Hematopoietic multipotent progenitor cell (in vitro differentiated cells): ENCODE data around the gene CARM1. TPM values are rescaled to one million over a fixed set of nuclear protein-coding genes. Genes with fewer than 3 reads are reported as not detected.
"Not testable (repeated sequence)": the region's sequence is repeated elsewhere in the genome, so short reads cannot be mapped to it uniquely, and the experiment has no call there.

Experiments
- DNase-seq, 3 donors: peaks; one replicate each; pipeline ENCODE4 v3.0.0-alpha.2; 2011 to 2015; ENCODE audit warnings: low read depth in 2 of 3, low spot score in 2 of 3
- total RNA-seq: library from RNA; depleted of rRNA; stranded (reverse); fragments of >200 nt; gene quantifications from one replicate; pipeline ENCODE4 v1.2.3, GENCODE V29; 2012

Gene CARM1
- total RNA-seq, 1 donor: 39.3 TPM

- peak in 1 of 3 donors; percentile 32 for DNase-seq
Measured at GRCh38 chr19:10871711-10872545, 575 bp downstream of the CARM1 start.

- no peak for DNase-seq
Measured at GRCh38 chr19:10872546-10873107, 1.3 kb downstream of the CARM1 start.

GRCh38 chr19:10874024-10874423, 2.7 kb downstream of the CARM1 start:
- no peak for DNase-seq

- no peak for DNase-seq
Measured at GRCh38 chr19:10876459-10877240, 5.3 kb downstream of the CARM1 start.

- DNase-seq: not testable (repeated sequence)
Measured at GRCh38 chr19:10877608-10878007, 6.3 kb downstream of the CARM1 start.

GRCh38 chr19:10878253-10878652, 6.9 kb downstream of the CARM1 start:
- DNase-seq: no peak

- no peak for DNase-seq
Measured at GRCh38 chr19:10881403-10882107, 10.2 kb downstream of the CARM1 start.

- DNase-seq: no peak
Measured at GRCh38 chr19:10882108-10882457, 10.7 kb downstream of the CARM1 start.

GRCh38 chr19:10884274-10884673, 12.9 kb downstream of the CARM1 start:
- peak in 2 of 3 donors; percentile 23 to 49 for DNase-seq

- DNase-seq: no peak
Measured at GRCh38 chr19:10885201-10886169, 14.1 kb downstream of the CARM1 start.

GRCh38 chr19:10887616-10888367, 16.4 kb downstream of the CARM1 start:
- DNase-seq: no peak

GRCh38 chr19:10888421-10888866, 17.1 kb downstream of the CARM1 start:
- DNase-seq: no peak

GRCh38 chr19:10889880-10890279, 18.5 kb downstream of the CARM1 start:
- DNase-seq: no peak

GRCh38 chr19:10891405-10892086, 20.2 kb downstream of the CARM1 start:
- no peak for DNase-seq

GRCh38 chr19:10892256-10892655, 20.9 kb downstream of the CARM1 start:
- no peak for DNase-seq

- DNase-seq: no peak
Measured at GRCh38 chr19:10894911-10895213, 23.5 kb downstream of the CARM1 start.

GRCh38 chr19:10895363-10895762, 24.0 kb downstream of the CARM1 start:
- DNase-seq: no peak

- no peak for DNase-seq
Measured at GRCh38 chr19:10895920-10896319, 24.6 kb downstream of the CARM1 start.
